H1 (cell line): ENCODE data around the gene NPSR1. TPM values are rescaled to one million over a fixed set of nuclear protein-coding genes. Genes with fewer than 3 reads are reported as not detected.

ENCODE experiments used
- CTCF ChIA-PET: fragments of 300-600 bp; sonication (Branson Sonifier 250); formaldehyde crosslinking; loops from one replicate; lab custom pipeline; 2021; ENCODE audit not compliant: partially characterized antibody; lab: Charles Lee
- POLR2A ChIA-PET: fragments of 300-600 bp; sonication (Branson Sonifier 250); formaldehyde crosslinking; loops from one replicate; lab custom pipeline; 2021; ENCODE audit warnings: inconsistent platforms; ENCODE audit not compliant: partially characterized antibody; lab: Charles Lee
- DNase-seq, 2 experiments: peaks; one replicate each; pipeline versions ENCODE4 v3.0.0 to v3.0.0-alpha.2; 2010 to 2022; ENCODE audit warnings: low spot score in 2 of 2, low read depth in 1 of 2, mixed read lengths in 1 of 2
- FAIRE-seq: peaks from 2 replicates; lab custom pipeline; 2011; peaks lifted over from hg19 to GRCh38; lab: Jason Lieb, UNC
- H2AFZ ChIP-seq: 2 replicates; pipeline ENCODE4 v1.8.1; 2012; ENCODE audit warnings: low read length, inconsistent platforms
- H2AK5ac ChIP-seq: 2 replicates; pipeline ENCODE4 v1.6.1; 2013; ENCODE audit warnings: low read depth, low read length
- H2BK120ac ChIP-seq: replicated peaks from 2 replicates; pipeline ENCODE3; 2013; ENCODE audit warnings: low read depth, low read length, inconsistent platforms
- H2BK12ac ChIP-seq: 2 replicates; pipeline ENCODE4 v1.6.1; 2013; ENCODE audit warnings: low read depth, low read length
- H2BK15ac ChIP-seq: 2 replicates; pipeline ENCODE4 v1.6.1; 2013; ENCODE audit warnings: low read length
- H2BK20ac ChIP-seq: 2 replicates; pipeline ENCODE4 v1.6.1; 2013; ENCODE audit warnings: low read length
- H2BK5ac ChIP-seq: 2 replicates; pipeline ENCODE4 v1.6.1; 2013; ENCODE audit warnings: low read depth, low read length
- H3K14ac ChIP-seq: 2 replicates; pipeline ENCODE4 v1.6.1; 2013; ENCODE audit warnings: inconsistent platforms; ENCODE audit not compliant: insufficient read length
- H3K18ac ChIP-seq: 2 replicates; pipeline ENCODE4 v1.6.1; 2013; ENCODE audit warnings: low read length; ENCODE audit errors: extremely low read depth
- H3K23ac ChIP-seq: 2 replicates; pipeline ENCODE4 v1.6.1; 2013; ENCODE audit warnings: inconsistent platforms; ENCODE audit not compliant: insufficient read length
- H3K23me2 ChIP-seq: 2 replicates; pipeline ENCODE4 v1.6.1; 2013; ENCODE audit warnings: low read depth, low read length
- H3K27ac ChIP-seq: 2 replicates; pipeline ENCODE4 v1.6.1; 2011; ENCODE audit warnings: low read depth, low read length, inconsistent platforms
- H3K27me3 ChIP-seq, 4 experiments: replicated peaks in 1 of 4; 1 replicate in 1 of 4; 2 replicates in 3 of 4; pipeline versions ENCODE4 v1.6.1 to v1.8.1; 2011 to 2013; ENCODE audit warnings: low read length in 3 of 4, mild to moderate bottlenecking in 3 of 4, inconsistent platforms in 2 of 4, mixed read lengths in 2 of 4, moderate library complexity in 1 of 4; ENCODE audit not compliant: control insufficient read depth in 3 of 4, insufficient read depth in 3 of 4; ENCODE audit errors: extremely low read depth in 1 of 4
- H3K36me3 ChIP-seq, 4 experiments: 2 replicates each; pipeline versions ENCODE4 v1.6.1 to v1.8.1; 2011 to 2013; ENCODE audit warnings: mild to moderate bottlenecking in 4 of 4, low read length in 3 of 4, moderate library complexity in 2 of 4, control low read depth in 1 of 4, inconsistent platforms in 1 of 4; ENCODE audit not compliant: insufficient read depth in 4 of 4, control insufficient read depth in 2 of 4
- H3K4ac ChIP-seq: replicated peaks from 2 replicates; pipeline ENCODE3; 2013; ENCODE audit warnings: low read length, low read depth, mixed read lengths, inconsistent platforms; ENCODE audit not compliant: insufficient read length
- H3K4me1 ChIP-seq, 4 experiments: replicated peaks in 1 of 4; 1 replicate in 1 of 4; 2 replicates in 3 of 4; pipeline versions ENCODE4 v1.6.1 to v1.8.1; 2011 to 2013; ENCODE audit warnings: low read length in 3 of 4, inconsistent platforms in 2 of 4, mixed read lengths in 1 of 4; ENCODE audit not compliant: insufficient read depth in 4 of 4, control insufficient read depth in 3 of 4
- H3K4me2 ChIP-seq, 2 experiments: 2 replicates each; pipeline versions ENCODE4 v1.6.1 to v1.8.1; 2011 to 2013; ENCODE audit warnings: low read depth in 2 of 2, low read length in 2 of 2, control low read depth in 1 of 2, inconsistent platforms in 1 of 2, mild to moderate bottlenecking in 1 of 2; ENCODE audit not compliant: insufficient read depth in 1 of 2
- H3K4me3 ChIP-seq, 4 experiments: fragments of 200-600, 300-600 bp in 1 of 4; sonication (generic), shearing (Covaris generic), sonication (Bioruptor Twin) in 1 of 4; 2 replicates each; pipeline versions ENCODE4 v1.5.1 to v1.8.1; 2011 to 2016; ENCODE audit warnings: low read length in 4 of 4, low read depth in 3 of 4, control low read depth in 2 of 4, inconsistent platforms in 2 of 4, mild to moderate bottlenecking in 2 of 4, mixed read lengths in 1 of 4, moderate library complexity in 1 of 4; ENCODE audit not compliant: insufficient read depth in 2 of 4; ENCODE audit errors: extremely low read depth in 1 of 4
- H3K56ac ChIP-seq: replicated peaks from 2 replicates; pipeline ENCODE3; 2013; ENCODE audit warnings: low read depth, mild to moderate bottlenecking, mixed read lengths, low read length, inconsistent platforms; ENCODE audit not compliant: insufficient read length
- H3K79me1 ChIP-seq: 2 replicates; pipeline ENCODE4 v1.6.1; 2013; ENCODE audit warnings: low read depth, low read length, control low read depth
- H3K79me2 ChIP-seq, 2 experiments: 2 replicates each; pipeline versions ENCODE4 v1.6.1 to v1.8.1; 2012 to 2013; ENCODE audit warnings: low read length in 2 of 2, mild to moderate bottlenecking in 2 of 2, inconsistent platforms in 1 of 2; ENCODE audit not compliant: insufficient read depth in 2 of 2, control insufficient read depth in 1 of 2
- H3K9ac ChIP-seq, 4 experiments: replicated peaks in 1 of 4; 1 replicate in 1 of 4; 2 replicates in 3 of 4; pipeline versions ENCODE4 v1.6.1 to v1.8.1; 2011 to 2013; ENCODE audit warnings: low read depth in 3 of 4, low read length in 3 of 4, control low read depth in 2 of 4, mild to moderate bottlenecking in 2 of 4, moderate library complexity in 2 of 4, inconsistent platforms in 1 of 4; ENCODE audit errors: extremely low read depth in 1 of 4
- H3K9me3 ChIP-seq, 2 experiments: 2 replicates each; pipeline versions ENCODE4 v1.6.1 to v1.8.1; 2012 to 2013; ENCODE audit warnings: mild to moderate bottlenecking in 2 of 2, moderate library complexity in 2 of 2, control low read depth in 1 of 2, inconsistent platforms in 1 of 2, low read depth in 1 of 2, low read length in 1 of 2, mixed read lengths in 1 of 2; ENCODE audit not compliant: insufficient read depth in 2 of 2
- H4K20me1 ChIP-seq, 2 experiments: replicated peaks in 1 of 2; 2 replicates each; pipeline versions ENCODE3 to v1.8.1; 2011 to 2013; ENCODE audit warnings: inconsistent platforms in 2 of 2, low read length in 2 of 2, mild to moderate bottlenecking in 1 of 2; ENCODE audit not compliant: insufficient read depth in 2 of 2, control insufficient read depth in 1 of 2
- H4K5ac ChIP-seq: 2 replicates; pipeline ENCODE4 v1.6.1; 2013; ENCODE audit warnings: low read length, low read depth, mixed read lengths, inconsistent platforms; ENCODE audit not compliant: insufficient read length
- H4K8ac ChIP-seq: 2 replicates; pipeline ENCODE4 v1.8.0; 2013; ENCODE audit warnings: mild to moderate bottlenecking, moderate library complexity, low read length, inconsistent platforms; ENCODE audit not compliant: insufficient read depth; ENCODE audit errors: extremely low read depth
- H4K91ac ChIP-seq: replicated peaks from 2 replicates; pipeline ENCODE3; 2013; ENCODE audit warnings: low read length, mixed read lengths, inconsistent platforms; ENCODE audit not compliant: insufficient read length
- CBX8 ChIP-seq: fragments of 300-800, 300-1000 bp; sonication (generic); IDR thresholded peaks from 2 replicates; pipeline ENCODE4 v1.7.1; 2016; ENCODE audit warnings: low read depth, low read length, borderline replicate concordance
- CTCF ChIP-seq, 3 experiments: IDR thresholded peaks; 1 replicate in 2 of 3; 2 replicates in 1 of 3; pipeline versions ENCODE4 v1.5.1 to v1.6.1; 2011; ENCODE audit warnings: low read length in 3 of 3, mild to moderate bottlenecking in 3 of 3, inconsistent platforms in 2 of 3, low read depth in 1 of 3, moderate library complexity in 1 of 3; ENCODE audit not compliant: insufficient read depth in 1 of 3; ENCODE audit errors: control extremely low read depth in 1 of 3
- EP300 ChIP-seq, 2 experiments: IDR thresholded peaks; 1 replicate in 1 of 2; 2 replicates in 1 of 2; pipeline ENCODE4 v1.6.1; 2011 to 2012; ENCODE audit warnings: low read depth in 2 of 2, low read length in 2 of 2, mild to moderate bottlenecking in 2 of 2, borderline replicate concordance in 1 of 2, inconsistent platforms in 1 of 2, moderate library complexity in 1 of 2
- RFX5 ChIP-seq: IDR thresholded peaks from 2 replicates; pipeline ENCODE4 v1.6.1; 2011; ENCODE audit warnings: low read depth, low read length, improper control_type of control experiment, borderline replicate concordance
- SP4 ChIP-seq: IDR thresholded peaks from 2 replicates; pipeline ENCODE4 v1.6.1; 2012; ENCODE audit warnings: low read length, inconsistent platforms
- YY1 ChIP-seq: IDR thresholded peaks from 2 replicates; pipeline ENCODE4 v1.6.1; 2011; ENCODE audit warnings: low read depth, mild to moderate bottlenecking, low read length
- WGBS, 2 experiments: shearing (Covaris generic) in 1 of 2; methylation state at CpG; one replicate each; pipeline versions ENCODE4 v1.1.6 to v1.1.7; 2013 to 2015; ENCODE audit warnings: low lambda C conversion rate in 2 of 2, mixed read lengths in 2 of 2, inconsistent platforms in 1 of 2, low coverage in 1 of 2, missing lambda C conversion rate in 1 of 2; ENCODE audit not compliant: insufficient replicate concordance in 2 of 2, insufficient coverage in 1 of 2, insufficient read length in 1 of 2; ENCODE audit errors: extremely low coverage in 1 of 2, missing lambda C conversion rate in 1 of 2; 5-methylcytosine and 5-hydroxymethylcytosine counted together
- polyA plus RNA-seq, 7 experiments: library from polyadenylated mRNA; depleted of rRNA in 3 of 7; stranded (reverse) in 5 of 7; unstranded in 2 of 7; fragments of >200 nt in 5 of 7; fragments of 200-250 nt in 2 of 7; gene quantifications; 1 replicate in 5 of 7; 2 replicates in 1 of 7; 4 replicates in 1 of 7; pipeline versions ENCODE4 v1.2.1 to v1.2.3, GENCODE V29; 2011 to 2013; ENCODE audit warnings: missing spikeins in 2 of 7, mixed read lengths in 2 of 7
- total RNA-seq: library from RNA; stranded (reverse); fragmentation: NEBNext Ultra II Directional; extraction: Animal tissue kit (Norgen Biotek cat#: 25700); gene quantifications from 2 replicates; pipeline ENCODE4 v1.2.1, GENCODE V29; 2021

Gene NPSR1
- total and polyA plus RNA-seq, 2 of the 8 experiments (the other 6 are each of a cell fraction or from before 2014, with no cell fraction given): not detected

DNA sequence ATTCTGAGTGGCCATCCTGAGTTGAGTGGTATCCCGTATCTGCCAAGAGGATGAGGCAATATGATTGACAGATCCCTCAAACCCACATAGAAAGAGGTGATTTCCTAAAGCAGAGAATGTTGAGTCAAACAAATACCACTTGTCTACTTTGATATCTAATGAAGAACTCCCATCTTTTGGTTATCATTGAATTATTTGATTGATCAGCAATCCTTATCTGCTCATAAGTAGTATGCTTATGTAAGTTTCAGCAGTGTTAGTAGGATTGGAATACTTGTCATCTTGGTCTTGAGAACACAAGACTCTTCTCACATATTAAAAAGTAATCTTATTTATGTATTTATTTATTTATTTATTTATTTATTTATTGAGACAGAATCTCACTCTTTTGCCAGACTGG, 231.9 kb downstream of the NPSR1 start:
- Histone ChIP-seq H3K9me3 (peaks cover 12 to 14% of the 10 kb centered on the region in 2 experiments), H3K4me2 (no peak overlapping the region), H3K79me2 (no peaks in the 10 kb centered on the region), H3K79me1 (no peaks in the 10 kb centered on the region), H3K56ac (no peak overlapping the region), H3K18ac (no peak overlapping the region), H2BK20ac (no peak overlapping the region), H3K23me2 (no peaks in the 10 kb centered on the region), H4K20me1 (no peaks in the 10 kb centered on the region), H3K4ac (no peak overlapping the region), H2BK15ac (no peak overlapping the region), H4K91ac (no peak overlapping the region), H2BK120ac (no peak overlapping the region), H4K5ac (no peak overlapping the region), H3K23ac (no peak overlapping the region), H3K4me1 (no peaks in the 10 kb centered on the region), H2AFZ (no peak overlapping the region), H3K4me3 (no peak overlapping the region), H3K27ac (no peak overlapping the region), H4K8ac (no peak overlapping the region), H2BK5ac (no peak overlapping the region), H3K36me3 (peaks cover 0 to under 1% (median 0%) of the 10 kb centered on the region in 4 experiments; a peak in 1 of 8 replicates), H2AK5ac (no peak overlapping the region), H2BK12ac (no peak overlapping the region), H3K27me3 (no peaks in the 10 kb centered on the region), H3K9ac (no peak overlapping the region), H3K14ac (no peak overlapping the region)
- 94% methylated on average over 1 of the region's 1 CpG; no CpG with 5 or more reads in 1 of the 2 experiments for WGBS, 2 experiments
- FAIRE-seq: no peak
- CTCF ChIA-PET: interaction anchor here (0.9 to 1.5 kb wide), 3 partner anchors 8 to 218 kb away, joined by 3 to 11 read pairs (median 4); no protein-coding TSS in a partner anchor
- TF ChIP-seq RFX5: no peak
- no peak for TF ChIP-seq EP300 (IDR thresholded peaks at IDR 0.05; ENCODE audit: borderline replicate concordance in 1 of 2, low read depth in 2 of 2, low read length in 2 of 2)
- TF ChIP-seq YY1: no peak
- TF ChIP-seq SP4: no peak
- no peak for TF ChIP-seq CTCF (IDR thresholded peaks at IDR 0.05; ENCODE audit: control extremely low read depth in 1 of 3, insufficient read depth in 1 of 3, low read depth in 1 of 3, low read length in 3 of 3)
- TF ChIP-seq CBX8: no peak
- POLR2A ChIA-PET: no interaction called here
- no peak for DNase-seq
